ENCODE data around the gene GPR42.
"Not testable (repeated sequence)": the region's sequence is repeated elsewhere in the genome, so short reads cannot be mapped to it uniquely, and the experiment has no call there.

The GPR42 gene

DNA sequence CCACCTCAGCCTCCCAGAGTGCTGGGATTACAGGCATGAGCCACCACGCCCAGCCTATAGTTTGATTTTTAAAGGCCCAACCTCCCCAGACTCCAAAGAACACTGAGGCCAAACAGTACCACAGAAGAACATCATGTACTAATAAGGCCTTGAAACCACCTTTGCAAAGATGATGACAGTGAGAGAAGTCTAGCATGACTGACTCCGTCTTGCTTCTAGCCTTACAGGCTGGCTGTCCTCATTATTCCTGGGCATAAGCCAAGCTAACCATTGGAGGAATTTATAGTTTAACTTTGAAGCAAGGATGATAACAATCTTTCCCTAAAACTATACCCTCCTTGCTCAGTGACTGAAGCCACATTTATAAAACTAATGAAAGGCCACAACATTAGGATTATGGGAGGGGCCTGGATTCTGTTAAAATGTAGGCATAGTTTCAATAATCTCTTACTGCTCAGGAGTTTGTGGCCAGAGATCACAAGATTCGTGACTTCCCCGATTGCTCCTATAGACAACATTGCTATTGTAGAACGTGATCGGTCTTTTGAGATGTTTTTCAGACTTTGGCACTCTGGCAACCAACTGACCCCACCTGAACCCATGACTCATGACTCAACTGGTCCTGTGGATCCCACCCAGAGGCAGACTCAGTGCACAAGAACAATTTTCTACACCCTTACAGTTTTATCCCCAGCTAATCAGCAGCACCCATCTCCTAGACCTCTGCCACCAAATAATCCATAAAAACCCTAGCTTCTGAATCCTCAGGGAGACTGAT, 17.6 kb downstream of the GPR42 start:
- in situ Hi-C loops (cut with MboI; ENCODE audit: low pct_unique_long_range_greater_than_20kb, low sequenced_read_pairs) = no loop called here
- DNase-seq = no peak

DNA sequence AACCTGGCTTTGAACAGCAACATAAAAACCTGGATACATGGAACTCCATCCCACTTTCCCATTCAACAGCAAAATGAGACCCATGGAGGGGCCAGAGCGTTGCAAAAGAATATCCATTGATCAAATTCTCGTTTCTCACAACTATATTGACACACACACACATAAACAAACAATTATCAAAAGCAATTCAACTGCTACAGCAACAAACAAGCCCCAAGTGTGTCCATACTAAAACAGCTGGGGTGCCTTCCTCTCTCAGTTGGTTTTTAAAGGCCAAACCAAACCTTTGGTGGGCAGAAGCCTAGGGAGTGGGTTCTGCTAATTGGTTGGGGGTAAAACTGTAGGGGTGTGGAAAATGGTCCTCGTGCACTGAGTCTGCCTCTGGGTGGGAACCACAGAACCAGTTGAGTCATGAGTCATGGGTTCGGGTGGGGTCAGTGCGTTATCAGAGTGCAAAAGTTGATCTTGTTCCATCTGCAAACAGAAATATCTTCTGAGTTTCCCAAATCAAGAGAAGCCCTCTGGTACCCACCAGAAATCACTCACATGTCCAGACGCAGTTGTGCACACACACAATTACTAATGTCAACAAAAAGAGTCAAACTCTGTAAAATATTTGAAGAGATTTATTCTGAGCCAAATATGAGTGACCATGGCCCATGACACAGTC, 18.5 kb downstream of the GPR42 start:
- in situ Hi-C loops (cut with MboI; ENCODE audit: low pct_unique_long_range_greater_than_20kb, low sequenced_read_pairs) = no loop called here
- DNase-seq = no peak

DNA sequence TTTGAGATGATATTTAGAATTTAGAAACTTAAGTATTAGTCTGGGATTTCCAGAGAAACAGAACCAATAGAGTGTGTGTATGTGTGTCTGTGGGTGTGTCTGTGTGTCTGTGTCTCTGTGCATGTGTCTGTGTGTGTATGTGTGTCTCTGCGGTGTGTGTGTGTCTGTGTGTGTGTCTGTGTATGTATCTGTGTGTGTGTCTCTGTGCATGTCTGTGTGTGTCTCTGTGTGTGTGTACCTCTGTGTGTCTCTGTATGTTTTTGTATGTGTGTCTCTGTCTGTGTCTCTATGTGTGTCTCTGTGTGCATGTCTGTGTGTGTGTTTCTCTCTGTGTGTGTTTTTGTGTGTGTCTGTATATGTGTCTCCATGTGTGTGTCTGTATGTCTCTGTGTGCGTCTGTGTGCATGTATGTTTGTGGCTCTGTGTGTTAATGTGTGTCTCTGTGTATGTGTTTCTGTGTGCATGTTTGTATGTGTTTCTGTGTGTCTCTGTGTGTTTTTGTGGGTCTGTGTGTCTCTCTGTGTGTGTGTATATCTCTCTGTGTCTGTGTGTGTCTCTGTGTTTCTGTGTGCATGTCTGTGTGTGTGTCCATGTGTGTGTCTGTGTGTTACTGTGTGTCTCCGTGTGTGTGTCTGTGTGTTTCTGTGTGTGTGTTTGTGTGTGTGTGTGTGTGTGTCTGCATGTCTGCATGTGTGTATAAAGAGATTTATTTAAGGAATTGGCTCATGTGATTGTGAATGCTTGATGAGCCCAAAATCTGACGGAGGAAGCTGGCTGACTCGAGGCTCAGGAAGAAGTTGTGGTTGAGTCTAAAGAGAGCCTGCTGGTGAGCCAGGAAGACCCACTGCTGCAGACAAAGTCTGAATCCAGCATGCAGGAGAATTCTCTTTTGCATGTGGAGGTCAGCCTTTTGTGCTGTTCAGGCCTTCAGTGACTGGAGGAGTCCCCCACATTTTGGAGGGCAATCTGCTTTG, 22.2 kb downstream of the GPR42 start:
- in situ Hi-C loops (cut with MboI; ENCODE audit: low pct_unique_long_range_greater_than_20kb, low sequenced_read_pairs) = no loop called here
- DNase-seq = no peak

- DNase-seq = no peak
- in situ Hi-C loops (cut with MboI; ENCODE audit: low pct_unique_long_range_greater_than_20kb, low sequenced_read_pairs) = no loop called here
These were observed 24.7 kb downstream of the GPR42 start for GRCh38 chr19:35395382-35396199.

GRCh38 chr19:35396240-35396885, 25.5 kb downstream of the GPR42 start:
- in situ Hi-C loops (cut with MboI; ENCODE audit: low pct_unique_long_range_greater_than_20kb, low sequenced_read_pairs) = no loop called here
- no peak for DNase-seq

- DNase-seq = no peak
- in situ Hi-C loops (cut with MboI; ENCODE audit: low pct_unique_long_range_greater_than_20kb, low sequenced_read_pairs) = no loop called here
These were observed 26.2 kb downstream of the GPR42 start for GRCh38 chr19:35397064-35397463.

GRCh38 chr19:35398570-35398969, 27.7 kb downstream of the GPR42 start:
- in situ Hi-C loops (cut with MboI; ENCODE audit: low pct_unique_long_range_greater_than_20kb, low sequenced_read_pairs) = no loop called here

GRCh38 chr19:35399231-35399630, 28.4 kb downstream of the GPR42 start:
- no peak for DNase-seq

More at GRCh38 chr19:35398570-35398969, 27.7 kb downstream of the GPR42 start:
- DNase-seq = no peak

GRCh38 chr19:35399948-35400772, 29.3 kb downstream of the GPR42 start:
- in situ Hi-C loops (cut with MboI; ENCODE audit: low pct_unique_long_range_greater_than_20kb, low sequenced_read_pairs) = no loop called here
- DNase-seq = no peak

More at GRCh38 chr19:35399231-35399630, 28.4 kb downstream of the GPR42 start:
- in situ Hi-C loops (cut with MboI; ENCODE audit: low pct_unique_long_range_greater_than_20kb, low sequenced_read_pairs) = no loop called here

GRCh38 chr19:35400773-35401100, 29.9 kb downstream of the GPR42 start:
- in situ Hi-C loops (cut with MboI; ENCODE audit: low pct_unique_long_range_greater_than_20kb, low sequenced_read_pairs) = no loop called here
- no peak for DNase-seq

- DNase-seq; in situ Hi-C loops (cut with MboI; ENCODE audit: low pct_unique_long_range_greater_than_20kb, low sequenced_read_pairs): not testable (repeated sequence)
These were observed 30.5 kb downstream of the GPR42 start for GRCh38 chr19:35401416-35401815.

GRCh38 chr19:35403116-35403760, 32.4 kb downstream of the GPR42 start:
- in situ Hi-C loops (cut with MboI; ENCODE audit: low pct_unique_long_range_greater_than_20kb, low sequenced_read_pairs) = no loop called here
- DNase-seq = no peak

DNA sequence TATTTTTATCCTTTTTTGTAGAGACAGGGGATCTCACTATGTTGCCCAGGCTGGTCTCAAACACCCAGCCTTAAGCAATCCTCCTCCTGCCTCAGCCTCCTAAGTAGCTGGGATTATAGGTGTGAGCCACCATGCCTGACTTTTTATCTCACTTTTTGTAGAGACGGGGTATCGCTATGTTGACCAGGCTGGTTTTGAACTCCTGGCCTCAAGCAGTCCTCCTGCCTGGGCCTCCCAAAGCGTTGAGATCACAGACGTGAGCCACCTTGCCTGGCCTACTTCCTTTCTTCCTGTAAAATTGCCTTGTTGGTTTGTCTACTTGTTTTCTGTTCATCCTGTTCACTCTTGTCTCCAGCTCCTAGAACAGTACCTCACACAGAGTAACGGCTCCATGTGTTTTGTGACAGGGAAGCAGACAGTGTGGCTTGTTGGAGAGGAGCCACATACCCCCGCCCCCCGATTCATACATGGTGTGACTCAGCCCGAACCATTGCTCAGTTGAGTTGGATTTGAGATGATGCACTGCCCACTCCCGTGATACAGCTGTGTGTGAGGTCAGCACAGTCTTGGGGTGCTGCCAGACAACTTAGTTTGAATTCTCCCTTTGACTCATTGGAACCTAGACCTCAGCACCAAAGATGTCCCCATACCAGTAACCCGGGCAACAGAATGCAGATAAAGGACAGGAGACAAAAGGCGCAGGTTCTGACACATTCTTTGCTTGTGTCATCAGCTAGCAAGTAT, 34.2 kb downstream of the GPR42 start:
- in situ Hi-C loops (cut with MboI; ENCODE audit: low pct_unique_long_range_greater_than_20kb, low sequenced_read_pairs) = no loop called here
- DNase-seq = no peak

- in situ Hi-C loops (cut with MboI; ENCODE audit: low pct_unique_long_range_greater_than_20kb, low sequenced_read_pairs) = no loop called here
- DNase-seq = no peak
These were observed 36.8 kb downstream of the GPR42 start for GRCh38 chr19:35407619-35408018.

DNA sequence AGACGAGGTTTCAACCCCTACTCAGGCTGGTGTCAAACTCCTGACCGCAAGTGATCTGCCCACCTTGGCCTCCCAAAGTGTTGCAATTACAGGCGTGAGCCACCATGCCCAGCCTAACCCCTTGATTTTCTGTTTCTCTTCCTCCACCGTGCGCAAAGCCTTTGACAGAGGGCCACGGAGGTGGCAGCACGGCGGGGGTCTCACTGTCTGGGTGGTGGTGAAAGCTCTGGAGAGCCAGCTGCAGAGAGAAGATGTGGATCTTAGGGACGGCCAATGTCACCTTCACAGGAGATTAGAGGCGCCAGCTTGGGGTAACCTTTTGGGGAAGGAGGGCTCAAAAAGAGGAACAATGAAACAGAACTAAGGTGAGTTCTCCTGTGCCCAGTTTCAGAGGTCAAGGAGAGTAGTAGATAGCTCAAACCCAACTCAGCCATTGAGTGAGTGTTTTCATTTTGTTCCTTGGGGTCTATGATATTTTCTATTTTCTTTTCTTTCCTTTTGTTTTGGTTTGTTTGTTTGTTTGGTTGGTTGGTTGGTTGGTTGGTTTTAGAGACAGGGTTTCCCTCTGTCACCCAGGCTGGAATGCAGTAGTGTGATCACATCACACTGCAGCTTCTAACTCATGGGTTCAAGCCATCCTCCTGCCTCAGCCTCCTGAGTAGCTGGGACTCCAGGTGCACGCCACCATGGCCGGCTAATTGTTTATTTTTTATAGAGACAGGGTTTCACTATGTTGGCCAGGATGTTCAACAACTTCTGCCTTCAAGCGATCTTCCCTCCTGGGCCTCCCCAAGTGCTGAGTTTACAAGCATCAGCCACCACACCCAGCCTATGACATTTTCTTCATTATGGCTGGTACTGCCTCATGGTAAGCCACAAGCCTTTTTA, 37.7 kb downstream of the GPR42 start:
- DNase-seq = no peak
- in situ Hi-C loops (cut with MboI; ENCODE audit: low pct_unique_long_range_greater_than_20kb, low sequenced_read_pairs) = no loop called here

DNA sequence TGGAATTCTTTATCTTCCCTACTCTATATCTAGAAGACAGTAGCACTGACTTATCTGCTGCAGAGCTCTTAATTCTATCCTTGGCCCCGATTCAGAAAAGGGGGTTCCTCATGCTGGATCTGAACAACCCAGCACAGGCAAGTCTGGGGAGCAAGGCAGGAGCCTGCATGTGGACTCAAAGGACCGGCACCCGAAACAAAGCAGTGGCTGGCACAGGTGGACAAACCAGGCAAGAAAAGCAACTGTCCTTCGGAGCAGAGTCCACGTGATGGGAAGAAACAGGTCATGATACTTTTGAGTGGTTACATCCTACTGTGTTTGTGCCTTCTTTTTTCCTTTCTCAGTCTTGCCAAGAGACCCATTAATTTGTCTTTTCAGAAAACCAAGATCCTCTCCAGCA, 38.3 kb downstream of the GPR42 start:
- no peak for DNase-seq
- in situ Hi-C loops (cut with MboI; ENCODE audit: low pct_unique_long_range_greater_than_20kb, low sequenced_read_pairs) = no loop called here

Data from KBM-7 (cell line).